MM.1S (cell line): Measurements from ENCODE around the gene CYP4F8.

Experiments
- DNase-seq: peaks from one replicate; pipeline ENCODE4 v3.0.0-alpha.2; 2015
- H2AFZ ChIP-seq: fragments of 300-600 bp; sonication (generic); 2 replicates; pipeline ENCODE4 v1.6.0; 2016; ENCODE audit warnings: antibody characterized with exemption, low read length
- H3F3A ChIP-seq: fragments of 300-600 bp; sonication (generic); 2 replicates; pipeline ENCODE4 v1.6.1; 2016; ENCODE audit warnings: mild to moderate bottlenecking, antibody characterized with exemption, low read length, moderate library complexity, mixed read lengths; ENCODE audit not compliant: insufficient read depth
- H3K27ac ChIP-seq: fragments of 300-600 bp; sonication (generic); 2 replicates; pipeline ENCODE4 v1.5.1; 2016; ENCODE audit warnings: mild to moderate bottlenecking, low read length
- H3K27me3 ChIP-seq: fragments of 300-600 bp; sonication (generic); replicated peaks from 2 replicates; pipeline ENCODE4 v1.6.0; 2016; ENCODE audit warnings: low read length; ENCODE audit not compliant: insufficient read depth
- H3K36me3 ChIP-seq: fragments of 300-600 bp; sonication (generic); replicated peaks from 2 replicates; pipeline ENCODE4 v1.6.1; 2016; ENCODE audit warnings: mild to moderate bottlenecking, low read length, mixed read lengths; ENCODE audit not compliant: insufficient read depth
- H3K4me1 ChIP-seq: fragments of 300-600 bp; sonication (generic); 2 replicates; pipeline ENCODE4 v1.6.1; 2016; ENCODE audit warnings: low read length, mixed read lengths
- H3K4me2 ChIP-seq: fragments of 300-600 bp; sonication (generic); 2 replicates; pipeline ENCODE4 v1.6.0; 2016; ENCODE audit warnings: low read depth, low read length
- H3K4me3 ChIP-seq: fragments of 300-600 bp; sonication (generic); 2 replicates; pipeline ENCODE4 v1.5.1; 2016; ENCODE audit warnings: low read length, mixed read lengths
- H3K79me2 ChIP-seq: fragments of 300-600 bp; sonication (generic); 2 replicates; pipeline ENCODE4 v1.6.1; 2016; ENCODE audit warnings: mixed run types, low read length, mixed read lengths
- H3K9ac ChIP-seq: fragments of 300-600 bp; sonication (generic); 2 replicates; pipeline ENCODE4 v1.6.1; 2016; ENCODE audit warnings: low read length, mixed read lengths
- H3K9me2 ChIP-seq: fragments of 300-600 bp; sonication (generic); replicated peaks from 2 replicates; pipeline ENCODE4 v1.6.1; 2016; ENCODE audit warnings: mild to moderate bottlenecking, low read length, mixed read lengths; ENCODE audit not compliant: insufficient read depth
- H3K9me3 ChIP-seq: fragments of 300-600 bp; sonication (generic); replicated peaks from 2 replicates; pipeline ENCODE4 v1.6.1; 2016; ENCODE audit warnings: mild to moderate bottlenecking, low read length, mixed read lengths; ENCODE audit not compliant: insufficient read depth
- H4K20me1 ChIP-seq: fragments of 300-600 bp; sonication (generic); 2 replicates; pipeline ENCODE4 v1.6.1; 2016; ENCODE audit warnings: mild to moderate bottlenecking, low read length, moderate library complexity, mixed read lengths; ENCODE audit not compliant: insufficient read depth
- CTCF ChIP-seq: fragments of 300-600 bp; sonication (generic); IDR thresholded peaks from 2 replicates; pipeline ENCODE4 v1.5.1; 2016; ENCODE audit warnings: antibody characterized with exemption, low read length, mixed read lengths
- EZH2 ChIP-seq: fragments of 300-600 bp; sonication (generic); optimal IDR thresholded peaks from 2 replicates; pipeline ENCODE3; 2017; ENCODE audit warnings: low read depth, mild to moderate bottlenecking, antibody characterized with exemption, low read length, mixed read lengths
- EZH2phosphoT487 ChIP-seq: fragments of 300-600 bp; sonication (generic); IDR thresholded peaks from 2 replicates; pipeline ENCODE4 v1.6.1; 2018; ENCODE audit warnings: antibody characterized with exemption, low read length

The CYP4F8 gene

GRCh38 chr19:15672580-15673175 is 57.7 kb downstream of the CYP4F8 start, which contains the start of gene CYP4F12:
CYP4F12 (plus strand) TSS chr19:15673087; CDS start chr19:15673530, 443 bp downstream.
- no peak for DNase-seq
- no peaks in the 10 kb centered on the region for H3K9me2 ChIP-seq

DNA sequence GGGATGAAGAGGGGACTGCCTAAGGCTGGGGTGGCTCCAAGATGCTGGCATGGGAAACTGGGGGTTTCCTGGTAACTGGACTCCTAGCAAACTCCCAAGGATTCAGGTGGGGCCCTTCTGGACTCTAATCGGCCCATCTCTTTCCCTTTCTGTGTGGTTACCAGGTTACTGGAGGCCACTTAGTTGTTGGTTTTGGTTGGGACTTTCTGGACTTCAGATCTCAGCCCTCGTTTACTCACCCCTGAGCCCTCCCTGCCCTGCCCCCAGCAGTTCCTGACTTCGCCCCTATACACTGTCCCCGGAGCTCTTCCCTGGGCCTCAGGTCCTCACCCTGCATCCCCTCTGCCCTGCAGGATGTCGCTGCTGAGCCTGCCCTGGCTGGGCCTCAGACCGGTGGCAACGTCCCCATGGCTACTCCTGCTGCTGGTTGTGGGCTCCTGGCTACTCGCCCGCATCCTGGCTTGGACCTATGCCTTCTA is 58.2 kb downstream of the CYP4F8 start:
- Histone ChIP-seq H3K9me2 (no peaks in the 10 kb centered on the region), H3K4me2 (no peak overlapping the region), H4K20me1 (no peaks in the 10 kb centered on the region), H3K36me3 (no peaks in the 10 kb centered on the region), H2AFZ (no peak overlapping the region), H3K27me3 (peaks cover 10% of the 10 kb centered on the region; the same call in 1 of the 2 replicates), H3K4me1 (no peaks in the 10 kb centered on the region), H3K9me3 (no peaks in the 10 kb centered on the region), H3K4me3 (no peak overlapping the region), H3K27ac (no peak overlapping the region), H3F3A (no peaks in the 10 kb centered on the region), H3K79me2 (no peaks in the 10 kb centered on the region), H3K9ac (no peak overlapping the region)
- no peak for DNase-seq
- TF ChIP-seq EZH2 (no peak), CTCF (no peak), EZH2phosphoT487 (no peak)

More at GRCh38 chr19:15672580-15673175, 57.7 kb downstream of the CYP4F8 start, which contains the start of gene CYP4F12:
- no peak within 1 kb of the TSS for H2AFZ ChIP-seq
- H3K79me2 ChIP-seq = no peaks in the 10 kb centered on the region
- no peak within 1 kb of the TSS for H3K27ac ChIP-seq
- no peaks in the 10 kb centered on the region for H3F3A ChIP-seq
- no peak for TF ChIP-seq CTCF
- TF ChIP-seq EZH2phosphoT487 = no peak
- TF ChIP-seq EZH2 = no peak
- no peaks in the 10 kb centered on the region for H4K20me1 ChIP-seq
- H3K9me3 ChIP-seq = no peaks in the 10 kb centered on the region
- no peaks in the 10 kb centered on the region for H3K36me3 ChIP-seq
- peaks cover 10% of the 10 kb centered on the region; the same call in 1 of the 2 replicates for H3K27me3 ChIP-seq
- H3K4me2 ChIP-seq = no peak within 1 kb of the TSS
- H3K9ac ChIP-seq = no peak within 1 kb of the TSS
- H3K4me3 ChIP-seq = no peak within 1 kb of the TSS
- H3K4me1 ChIP-seq = no peaks in the 10 kb centered on the region

GRCh38 chr19:15675560-15675959 is 60.5 kb downstream of the CYP4F8 start:
- TF ChIP-seq CTCF = no peak
- no peak for TF ChIP-seq EZH2phosphoT487
- TF ChIP-seq EZH2 = no peak
- DNase-seq = no peak
- no peaks in the 10 kb centered on the region for H3K36me3 ChIP-seq
- H3K27ac ChIP-seq = no peak overlapping the region
- H3K27me3 ChIP-seq = peaks cover 2% of the 10 kb centered on the region; the same call in 1 of the 2 replicates
- no peaks in the 10 kb centered on the region for H3K9me2 ChIP-seq
- H3F3A ChIP-seq = no peaks in the 10 kb centered on the region
- no peak overlapping the region for H3K9ac ChIP-seq
- H3K9me3 ChIP-seq = no peaks in the 10 kb centered on the region
- H2AFZ ChIP-seq = no peak overlapping the region
- no peak overlapping the region for H3K4me3 ChIP-seq
- no peaks in the 10 kb centered on the region for H3K79me2 ChIP-seq
- H3K4me1 ChIP-seq = no peaks in the 10 kb centered on the region
- no peak overlapping the region for H3K4me2 ChIP-seq
- H4K20me1 ChIP-seq = no peaks in the 10 kb centered on the region
